Pancreas (tissue), 10 donors: ENCODE data around the gene MRTFB. TPM values are rescaled to one million over a fixed set of nuclear protein-coding genes. Genes with fewer than 3 reads are reported as not detected.

Experiments
- ATAC-seq, 4 donors: fragments of 200-7000 bp; cut with Tn5 transposase; one replicate each; pipeline versions ENCODE4 v1.8.0 to v1.9.1; 2020; ENCODE audit warnings: mild to moderate bottlenecking in 4 of 4, moderate library complexity in 4 of 4
- DNase-seq, 6 donors: peaks; one replicate each; pipeline ENCODE4 v3.0.0-alpha.2; 2020
- FAIRE-seq: peaks from 2 replicates; lab custom pipeline; 2012; peaks lifted over from hg19 to GRCh38; lab: Jason Lieb, UNC
- H3K27ac ChIP-seq, 4 donors: fragments of 200-600 bp; sonication (generic); 1 replicate in 3 of 4; 2 replicates in 1 of 4; pipeline versions ENCODE4 v1.5.0 to v1.8.0; 2020
- H3K27me3 ChIP-seq, 4 donors: fragments of 200-600 bp; one replicate each; pipeline ENCODE4 v1.8.0; 2021
- H3K36me3 ChIP-seq, 3 donors: fragments of 200-600 bp; sonication (generic) in 1 of 3; one replicate each; pipeline versions ENCODE4 v1.5.0 to v1.8.0; 2020 to 2021
- H3K4me1 ChIP-seq, 3 donors: fragments of 200-600 bp; one replicate each; pipeline ENCODE4 v1.8.0; 2021
- H3K4me3 ChIP-seq, 4 donors: fragments of 200-600 bp; sonication (generic) in 2 of 4; one replicate each; pipeline versions ENCODE4 v1.5.0 to v1.8.0; 2020 to 2021
- H3K9me3 ChIP-seq, 4 donors: fragments of 200-600 bp; one replicate each; pipeline ENCODE4 v1.8.0; 2021
- CTCF ChIP-seq, 4 donors: fragments of 200-600 bp; sonication (generic) in 3 of 4; IDR thresholded peaks; one replicate each; pipeline versions ENCODE4 v1.5.0 to v1.8.0; 2021; ENCODE audit warnings: antibody characterized with exemption in 4 of 4
- WGBS, 2 donors: extraction: QIAGEN DNeasy Blood & Tissue Kit; methylation state at CpG; one replicate each; pipeline ENCODE4 v1.1.7; 2013; 5-methylcytosine and 5-hydroxymethylcytosine counted together
- intact Hi-C, 3 donors: fragments of 100-400 bp; cut with DNase I; formaldehyde crosslinking; loops; one replicate each; pipeline versions ENCODE4 v1.11.1 to v1.14.2; 2022
- polyA plus RNA-seq, 2 donors: library from polyadenylated mRNA; stranded (reverse); fragments of 200-250 nt; gene quantifications; one replicate each; pipeline ENCODE4 v1.2.3, GENCODE V29; 2013
- total RNA-seq, 6 donors: library from RNA; stranded (reverse); fragmentation: NEBNext Ultra II Directional in 4 of 6; extraction: Animal tissue kit (Norgen Biotek cat#: 25700) in 4 of 6; gene quantifications; one replicate each; pipeline versions ENCODE4 v1.2.1 to v1.2.4, GENCODE V29; 2021 to 2023
- donor health status: healthy with polysubstance abuse.
- donor health status: DM: no; HTN: no; CAD: no; lungs with moderate emphysema.
- donor health status: DM: no; HTN: no; CAD: no.
- donor health status: control.
- donor health status: control.
- donor health status: Bipolar disorder and iron deficiency.
- donor health status: DM: yes; HTN: yes; CAD: no.
- donor health status: DM: no; HTN: no; CAD: no.
- donor health status: DM: no; HTN: no; CAD: no.
- donor health status: DM: yes; HTN: yes; CAD: no.

The MRTFB gene
- total and polyA plus RNA-seq, 8 donors = 8.7 to 36.6 (median 24.4) TPM

DNA sequence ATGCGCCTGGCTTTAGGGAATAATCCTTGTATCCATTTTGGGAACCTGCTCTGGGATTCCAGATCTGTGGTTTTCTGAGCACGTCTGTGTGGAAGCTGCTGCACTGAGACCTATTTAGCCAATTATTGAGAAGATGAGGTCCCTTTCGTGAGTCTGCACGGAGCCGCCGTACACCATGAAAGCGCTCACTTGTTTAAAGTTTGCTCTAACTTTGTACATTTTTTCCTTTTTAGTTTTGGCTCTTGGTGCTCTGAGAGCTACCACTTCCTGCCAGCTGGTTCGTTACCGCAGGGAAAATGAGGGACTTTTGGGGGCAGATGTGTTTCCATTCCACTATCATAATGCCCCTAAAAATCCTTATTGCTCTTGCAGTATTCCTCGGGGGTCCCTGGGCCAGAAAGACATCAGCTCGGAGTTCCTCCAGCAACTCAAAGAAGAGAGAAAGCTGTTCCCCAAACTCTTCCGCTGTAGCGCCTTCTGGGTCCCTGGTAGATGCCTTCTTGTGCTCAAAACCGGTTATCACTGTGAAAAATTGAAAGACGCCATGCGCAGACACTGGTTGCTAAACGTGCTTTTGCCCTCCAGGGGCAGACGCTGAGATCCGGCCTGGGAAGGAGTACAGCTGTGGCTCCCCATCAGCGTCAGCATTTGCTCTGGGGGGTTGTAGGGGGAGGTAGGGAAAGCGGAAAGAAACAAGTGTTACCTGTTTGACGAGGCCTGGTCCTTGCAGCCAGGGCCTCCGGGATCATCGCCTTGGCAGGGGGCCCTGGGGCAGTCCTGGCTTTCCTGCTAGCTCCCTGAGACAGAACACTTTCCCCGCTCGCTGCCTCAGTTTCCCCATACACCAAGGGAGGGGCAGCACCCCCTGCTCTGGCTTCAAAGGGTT, 238.1 kb downstream of the MRTFB start:
- H3K27ac ChIP-seq = peak overlapping the region; percentile 30 to 85 (median 75)
- peak in 1 of 4 donors; percentile 8 for TF ChIP-seq CTCF (IDR thresholded peaks at IDR 0.05)
- intact Hi-C loops = no loop called here
- WGBS, 2 donors = 33 to 37% methylated on average over 26 of the region's 26 CpGs
- H3K4me1 ChIP-seq = peaks cover 13 to 38% (median 32%) of the 10 kb centered on the region in 3 donors
- FAIRE-seq (no peak), DNase-seq (peak; percentile 81 to 95 (median 92)), ATAC-seq (peak; percentile 75 to 86 (median 82))
- no peaks in the 10 kb centered on the region for H3K9me3 ChIP-seq
- peak overlapping the region in 2 of 4 donors; percentile 4 to 8 for H3K4me3 ChIP-seq
- no peaks in the 10 kb centered on the region for H3K27me3 ChIP-seq
- H3K36me3 ChIP-seq = no peaks in the 10 kb centered on the region

DNA sequence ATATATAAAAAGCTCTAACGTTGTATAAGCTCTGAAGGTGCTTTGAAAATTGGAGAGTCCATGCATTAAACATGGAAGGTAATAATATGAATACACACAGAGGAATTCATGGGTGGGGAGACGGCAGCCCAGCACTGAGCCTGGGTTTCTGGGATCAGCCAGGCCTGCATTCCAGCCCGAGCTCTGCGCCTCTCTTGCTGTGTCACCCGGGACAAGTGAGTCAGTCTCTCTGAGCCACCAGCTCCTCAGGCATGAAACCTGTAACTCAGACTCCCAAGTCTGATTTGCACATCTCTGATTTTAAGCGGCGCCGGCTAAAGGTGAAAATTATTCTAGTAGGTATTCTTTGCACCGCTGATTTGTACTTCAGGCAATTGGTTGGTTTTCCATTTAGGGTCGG, 238.8 kb downstream of the MRTFB start:
- WGBS, 2 donors = 39 to 56% methylated on average over 10 of the region's 10 CpGs
- no peak for FAIRE-seq
- peak overlapping the region in 3 of 4 donors; percentile 71 to 85 (median 79) for H3K27ac ChIP-seq
- no peak for TF ChIP-seq CTCF (IDR thresholded peaks at IDR 0.05)
- ATAC-seq = peak; percentile 4 to 16 (median 10)
- intact Hi-C loops = no loop called here
- H3K4me3 ChIP-seq = peak overlapping the region in 2 of 4 donors; percentile 0 to 4
- H3K9me3 ChIP-seq = no peaks in the 10 kb centered on the region
- no peaks in the 10 kb centered on the region for H3K36me3 ChIP-seq
- peaks cover 13 to 38% (median 32%) of the 10 kb centered on the region in 3 donors for H3K4me1 ChIP-seq
- no peaks in the 10 kb centered on the region for H3K27me3 ChIP-seq
- peak in 2 of 6 donors; percentile 36 to 41 for DNase-seq

- Histone ChIP-seq H3K4me3 (no peak overlapping the region), H3K27ac (peak overlapping the region in 2 of 4 donors; percentile 79 to 85), H3K27me3 (no peaks in the 10 kb centered on the region), H3K4me1 (peaks cover 13 to 38% (median 27%) of the 10 kb centered on the region in 3 donors), H3K36me3 (no peaks in the 10 kb centered on the region), H3K9me3 (no peaks in the 10 kb centered on the region)
- ATAC-seq (no peak), FAIRE-seq (no peak), DNase-seq (peak in 1 of 6 donors; percentile 46)
- intact Hi-C loops = no loop called here
- WGBS, 2 donors = 34 to 49% methylated on average over 10 of the region's 10 CpGs
- no peak for TF ChIP-seq CTCF (IDR thresholded peaks at IDR 0.05)
Measured at GRCh38 chr16:14310519-14310991, 239.4 kb downstream of the MRTFB start.

- FAIRE-seq (no peak), DNase-seq (no peak), ATAC-seq (no peak)
- H3K27ac ChIP-seq = no peak overlapping the region
- TF ChIP-seq CTCF (IDR thresholded peaks at IDR 0.05) = no peak
- peaks cover under 1 to 14% (median 8%) of the 10 kb centered on the region in 3 donors for H3K4me1 ChIP-seq
- no peaks in the 10 kb centered on the region for H3K27me3 ChIP-seq
- WGBS, 2 donors = 91 to 100% methylated on average over 1 of the region's 1 CpG
- no peaks in the 10 kb centered on the region for H3K9me3 ChIP-seq
- intact Hi-C loops = no loop called here
- no peaks in the 10 kb centered on the region for H3K36me3 ChIP-seq
- no peak overlapping the region for H3K4me3 ChIP-seq
Measured at GRCh38 chr16:14314116-14314515, 243.0 kb downstream of the MRTFB start.
